GM21528 (cell line): ENCODE measurements around the gene XXYLT1.

Experiments
- ATAC-seq: cut with Tn5 transposase; IDR thresholded peaks from one replicate; pipeline ENCODE4 v1.9.1; 2021; ENCODE audit warnings: mild to moderate bottlenecking, moderate library complexity; ENCODE audit not compliant: unreplicated experiment, low FRiP score

The XXYLT1 gene

DNA sequence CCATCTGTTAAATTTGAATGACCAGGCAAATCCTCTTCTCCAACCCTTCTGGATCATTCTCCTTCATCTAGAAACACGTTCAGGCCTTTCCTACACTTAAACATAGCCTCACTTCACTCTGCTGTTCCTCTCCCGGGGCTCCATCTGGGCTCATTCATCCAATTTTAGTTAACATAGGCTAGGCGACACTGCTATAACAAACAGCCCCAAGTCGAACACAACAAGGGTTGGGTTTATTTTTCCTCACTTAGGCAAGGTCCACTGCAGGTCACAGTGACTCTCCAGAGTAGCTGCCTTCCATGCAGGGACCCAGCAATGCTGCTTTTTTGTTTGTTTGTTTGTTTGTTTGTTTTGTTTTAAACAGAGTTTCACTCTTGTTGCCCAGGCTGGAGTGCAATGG, 250.8 kb downstream of the XXYLT1 start:
- no peak for ATAC-seq

GRCh38 chr3:195019335-195019734, 251.6 kb downstream of the XXYLT1 start:
- ATAC-seq = no peak
